PFSK-1 (cell line): ENCODE measurements around the gene CTRB1.

Experiments
- POLR2AphosphoS5 ChIP-seq: IDR thresholded peaks from 2 replicates; pipeline ENCODE4 v1.6.1; 2012; ENCODE audit warnings: low read depth, mild to moderate bottlenecking, control low read depth, low read length, moderate library complexity
- TF ChIP-seq, protein P1 (sequence below), 2 experiments: IDR thresholded peaks; 2 replicates each; pipeline versions ENCODE4 v1.6.1 to v1.8.0; 2011 to 2012; ENCODE audit warnings: low read depth in 2 of 2, low read length in 2 of 2, control low read depth in 1 of 2, inconsistent platforms in 1 of 2, mild to moderate bottlenecking in 1 of 2, moderate library complexity in 1 of 2; ENCODE audit not compliant: insufficient read depth in 1 of 2

DNA sequence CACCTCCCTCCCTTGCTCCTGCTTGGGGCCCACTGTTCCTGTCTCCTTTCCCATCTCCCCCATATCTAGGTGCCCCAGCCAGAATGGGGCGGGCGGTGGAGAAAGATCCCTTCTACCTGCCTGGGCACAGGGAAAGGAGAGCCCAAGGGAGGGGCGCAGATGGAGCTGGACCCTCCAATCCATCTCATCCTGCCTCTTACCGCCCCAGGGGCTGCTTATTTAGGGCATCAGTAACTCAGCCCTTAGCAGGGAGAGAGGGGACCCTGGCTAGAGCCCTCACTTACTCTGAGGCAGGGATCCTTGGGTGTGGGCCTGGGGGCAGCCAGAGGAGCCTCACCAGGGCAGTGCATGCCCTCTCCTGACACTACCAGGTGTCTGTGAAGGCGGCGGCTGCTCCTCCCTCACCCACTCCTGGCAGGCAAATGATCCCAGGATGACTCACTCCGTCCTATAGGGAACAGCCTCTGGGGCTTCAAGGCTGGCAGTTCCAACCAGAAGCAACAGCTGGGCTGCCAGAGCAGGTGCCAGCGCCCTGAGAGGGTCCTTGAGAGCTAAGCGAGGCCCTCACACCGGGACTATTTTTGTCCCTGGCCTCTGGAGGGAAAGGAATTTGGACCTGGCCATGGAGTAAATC lies 49.0 kb downstream of the CTRB1 start:
- TF ChIP-seq POLR2AphosphoS5, result no peak
- TF ChIP-seq, protein P1, sequence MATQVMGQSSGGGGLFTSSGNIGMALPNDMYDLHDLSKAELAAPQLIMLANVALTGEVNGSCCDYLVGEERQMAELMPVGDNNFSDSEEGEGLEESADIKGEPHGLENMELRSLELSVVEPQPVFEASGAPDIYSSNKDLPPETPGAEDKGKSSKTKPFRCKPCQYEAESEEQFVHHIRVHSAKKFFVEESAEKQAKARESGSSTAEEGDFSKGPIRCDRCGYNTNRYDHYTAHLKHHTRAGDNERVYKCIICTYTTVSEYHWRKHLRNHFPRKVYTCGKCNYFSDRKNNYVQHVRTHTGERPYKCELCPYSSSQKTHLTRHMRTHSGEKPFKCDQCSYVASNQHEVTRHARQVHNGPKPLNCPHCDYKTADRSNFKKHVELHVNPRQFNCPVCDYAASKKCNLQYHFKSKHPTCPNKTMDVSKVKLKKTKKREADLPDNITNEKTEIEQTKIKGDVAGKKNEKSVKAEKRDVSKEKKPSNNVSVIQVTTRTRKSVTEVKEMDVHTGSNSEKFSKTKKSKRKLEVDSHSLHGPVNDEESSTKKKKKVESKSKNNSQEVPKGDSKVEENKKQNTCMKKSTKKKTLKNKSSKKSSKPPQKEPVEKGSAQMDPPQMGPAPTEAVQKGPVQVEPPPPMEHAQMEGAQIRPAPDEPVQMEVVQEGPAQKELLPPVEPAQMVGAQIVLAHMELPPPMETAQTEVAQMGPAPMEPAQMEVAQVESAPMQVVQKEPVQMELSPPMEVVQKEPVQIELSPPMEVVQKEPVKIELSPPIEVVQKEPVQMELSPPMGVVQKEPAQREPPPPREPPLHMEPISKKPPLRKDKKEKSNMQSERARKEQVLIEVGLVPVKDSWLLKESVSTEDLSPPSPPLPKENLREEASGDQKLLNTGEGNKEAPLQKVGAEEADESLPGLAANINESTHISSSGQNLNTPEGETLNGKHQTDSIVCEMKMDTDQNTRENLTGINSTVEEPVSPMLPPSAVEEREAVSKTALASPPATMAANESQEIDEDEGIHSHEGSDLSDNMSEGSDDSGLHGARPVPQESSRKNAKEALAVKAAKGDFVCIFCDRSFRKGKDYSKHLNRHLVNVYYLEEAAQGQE (IDR thresholded peaks at IDR 0.05; ENCODE audit: insufficient read depth in 1 of 2, low read depth in 2 of 2, low read length in 2 of 2), result no peak
